AG08395 (cell line): ENCODE data around the gene NUMB.

Experiments
- DNase-seq: peaks from one replicate; pipeline ENCODE4 v3.0.0; 2012; ENCODE audit warnings: mixed read lengths, low spot score

NUMB gene

GRCh38 chr14:73232984-73233383 lies 225.4 kb downstream of the NUMB start:
- DNase-seq, result no peak

- DNase-seq, result no peak
Measured at GRCh38 chr14:73231981-73232851, 226.1 kb downstream of the NUMB start.

- DNase-seq, result no peak
Measured at GRCh38 chr14:73230051-73230450, 228.3 kb downstream of the NUMB start.

- peak; percentile 85 for DNase-seq
Measured at GRCh38 chr14:73227812-73228781, 230.2 kb downstream of the NUMB start.

GRCh38 chr14:73225496-73225895 lies 232.8 kb downstream of the NUMB start:
- no peak for DNase-seq
